SK-N-SH (cell line): Measurements from ENCODE around the gene LCN6. TPM values are rescaled to one million over a fixed set of nuclear protein-coding genes. Genes with fewer than 3 reads are reported as not detected.

Experiments used
- CTCF ChIA-PET: fragments of 300-600, 350-600 bp; formaldehyde crosslinking; extraction: SDS; loops from one replicate; lab custom pipeline; 2021; lab: Yijun Ruan, JAX
- POLR2A ChIA-PET: fragments of 350-600 bp; sonication (Branson Sonifier 250); formaldehyde crosslinking; extraction: SDS; loops from one replicate; lab custom pipeline; 2020; ENCODE audit warnings: antibody characterized with exemption, inconsistent platforms; lab: Yijun Ruan, JAX
- DNase-seq: peaks from one replicate; pipeline ENCODE4 v3.0.0; 2012
- H2AFZ ChIP-seq: fragments of 200-600 bp; sonication (generic); 2 replicates; pipeline ENCODE4 v1.8.1; 2016; ENCODE audit warnings: antibody characterized with exemption, mild to moderate bottlenecking, low read depth
- H3F3A ChIP-seq: fragments of 200-600 bp; sonication (generic); replicated peaks from 2 replicates; pipeline ENCODE3; 2016; ENCODE audit warnings: antibody characterized with exemption, mild to moderate bottlenecking; ENCODE audit not compliant: insufficient read depth
- H3K27ac ChIP-seq, 2 experiments: fragments of 200-500 bp in 1 of 2; fragments of 200-600 bp in 1 of 2; sonication (Bioruptor generic) in 1 of 2; sonication (generic), shearing (Covaris generic) in 1 of 2; 2 replicates each; pipeline versions ENCODE4 v1.5.1 to v1.6.1; 2014 to 2016; ENCODE audit warnings: low read depth in 2 of 2, inconsistent platforms in 1 of 2, low read length in 1 of 2, mild to moderate bottlenecking in 1 of 2, mixed read lengths in 1 of 2
- H3K27me3 ChIP-seq: fragments of 200-600 bp; sonication (generic), shearing (Covaris generic); 2 replicates; pipeline ENCODE4 v1.6.1; 2016; ENCODE audit warnings: mixed run types; ENCODE audit not compliant: insufficient read depth
- H3K36me3 ChIP-seq, 2 experiments: fragments of 200-500 bp in 1 of 2; fragments of 200-600 bp in 1 of 2; sonication (Bioruptor generic) in 1 of 2; sonication (generic) in 1 of 2; replicated peaks in 1 of 2; 2 replicates each; pipeline versions ENCODE3 to v1.5.1; 2014 to 2016; ENCODE audit warnings: low read length in 1 of 2, mild to moderate bottlenecking in 1 of 2; ENCODE audit not compliant: insufficient read depth in 2 of 2, control insufficient read depth in 1 of 2
- H3K4me1 ChIP-seq, 2 experiments: fragments of 200-500 bp in 1 of 2; fragments of 200-600 bp in 1 of 2; sonication (Bioruptor generic) in 1 of 2; sonication (generic), shearing (Covaris generic) in 1 of 2; 2 replicates each; pipeline versions ENCODE4 v1.5.1 to v1.6.1; 2014 to 2016; ENCODE audit warnings: low read depth in 1 of 2, low read length in 1 of 2, mixed run types in 1 of 2; ENCODE audit not compliant: insufficient read depth in 2 of 2, control insufficient read depth in 1 of 2
- H3K4me2 ChIP-seq: fragments of 200-600 bp; sonication (generic), shearing (Covaris generic); 2 replicates; pipeline ENCODE4 v1.6.1; 2017; ENCODE audit warnings: mixed run types
- H3K4me3 ChIP-seq, 2 experiments: fragments of 200-500 bp in 1 of 2; fragments of 200-600 bp in 1 of 2; sonication (Bioruptor generic) in 1 of 2; sonication (generic), shearing (Covaris generic) in 1 of 2; 2 replicates each; pipeline versions ENCODE4 v1.5.1 to v1.8.1; 2014 to 2016; ENCODE audit warnings: low read depth in 2 of 2, inconsistent platforms in 1 of 2, low read length in 1 of 2, mild to moderate bottlenecking in 1 of 2, mixed read lengths in 1 of 2, moderate library complexity in 1 of 2
- H3K79me2 ChIP-seq: fragments of 200-600 bp; sonication (generic); 2 replicates; pipeline ENCODE4 v1.8.1; 2017; ENCODE audit warnings: mild to moderate bottlenecking; ENCODE audit not compliant: insufficient read depth
- H3K9ac ChIP-seq: fragments of 200-600 bp; sonication (generic); 2 replicates; pipeline ENCODE4 v1.6.1; 2017; ENCODE audit warnings: mixed run types
- H3K9me2 ChIP-seq: fragments of 200-600 bp; sonication (generic); 2 replicates; pipeline ENCODE4 v1.6.1; 2017; ENCODE audit warnings: mixed run types
- H3K9me3 ChIP-seq: fragments of 200-600 bp; sonication (generic); 2 replicates; pipeline ENCODE4 v1.6.1; 2017; ENCODE audit warnings: mixed run types, mild to moderate bottlenecking, moderate library complexity
- H4K20me1 ChIP-seq: fragments of 200-600 bp; sonication (generic); 2 replicates; pipeline ENCODE4 v1.6.1; 2017; ENCODE audit warnings: mild to moderate bottlenecking, mixed run types; ENCODE audit not compliant: insufficient read depth
- CHD2 ChIP-seq: fragments of 150-350 bp; IDR thresholded peaks from 2 replicates; pipeline ENCODE4 v1.6.1; 2018; ENCODE audit warnings: low read length; ENCODE audit not compliant: partially characterized antibody
- EP300 ChIP-seq, 2 experiments: IDR thresholded peaks; 2 replicates each; pipeline versions ENCODE4 v1.4.0 to v1.6.1; 2012; ENCODE audit warnings: borderline replicate concordance in 1 of 2, low read depth in 1 of 2, low read length in 1 of 2
- FOSL2 ChIP-seq: IDR thresholded peaks from 2 replicates; pipeline ENCODE4 v1.4.0; 2012; ENCODE audit warnings: low read depth, mild to moderate bottlenecking, moderate library complexity, borderline replicate concordance
- FOXJ3 ChIP-seq: sonication (generic); formaldehyde crosslinking; IDR thresholded peaks from 2 replicates; pipeline ENCODE4 v1.5.1; 2020; ENCODE audit warnings: mild to moderate bottlenecking, missing genetic modification reagents
- FOXM1 ChIP-seq: IDR thresholded peaks from 2 replicates; pipeline ENCODE4 v1.4.0; 2012; ENCODE audit warnings: low read depth, mild to moderate bottlenecking
- JUND ChIP-seq: IDR thresholded peaks from 2 replicates; pipeline ENCODE4 v1.4.0; 2012
- MEF2A ChIP-seq: IDR thresholded peaks from 2 replicates; pipeline ENCODE4 v1.4.0; 2012; ENCODE audit warnings: low read depth, borderline replicate concordance
- MXI1 ChIP-seq: IDR thresholded peaks from 2 replicates; pipeline ENCODE4 v1.6.1; 2012; ENCODE audit warnings: mild to moderate bottlenecking, low read depth, low read length, improper control_type of control experiment
- NFIC ChIP-seq: IDR thresholded peaks from 2 replicates; pipeline ENCODE4 v1.4.0; 2012; ENCODE audit warnings: borderline replicate concordance
- POLR2AphosphoS5 ChIP-seq: IDR thresholded peaks from 2 replicates; pipeline ENCODE4 v1.6.1; 2012; ENCODE audit warnings: low read depth, low read length
- RCOR1 ChIP-seq: fragments of 150-350 bp; IDR thresholded peaks from 2 replicates; pipeline ENCODE4 v1.6.1; 2017; ENCODE audit warnings: antibody characterized with exemption, low read length
- REST ChIP-seq: IDR thresholded peaks from 2 replicates; pipeline ENCODE4 v1.6.1; 2012; ENCODE audit warnings: mild to moderate bottlenecking, low read depth, low read length, moderate library complexity
- RFX5 ChIP-seq: IDR thresholded peaks from 2 replicates; pipeline ENCODE4 v1.6.1; 2012; ENCODE audit warnings: mild to moderate bottlenecking, improper control_type of control experiment, low read length
- RXRA ChIP-seq: IDR thresholded peaks from 2 replicates; pipeline ENCODE4 v1.4.0; 2012; ENCODE audit warnings: low read depth, mild to moderate bottlenecking, borderline replicate concordance
- SMC3 ChIP-seq: IDR thresholded peaks from 2 replicates; pipeline ENCODE4 v1.6.1; 2012; ENCODE audit warnings: low read depth, low read length, improper control_type of control experiment
- TAF1 ChIP-seq: IDR thresholded peaks from 2 replicates; pipeline ENCODE4 v1.6.1; 2012; ENCODE audit warnings: low read depth, mild to moderate bottlenecking, low read length, moderate library complexity, borderline replicate concordance
- TCF12 ChIP-seq: IDR thresholded peaks from 2 replicates; pipeline ENCODE4 v1.4.0; 2012
- USF2 ChIP-seq: fragments of 150-350 bp; IDR thresholded peaks from 2 replicates; pipeline ENCODE4 v1.6.1; 2017; ENCODE audit warnings: antibody characterized with exemption, low read length, low read depth, borderline replicate concordance
- WGBS: methylation state at CpG from one replicate; pipeline ENCODE4 v1.1.6; 2017; ENCODE audit warnings: low lambda C conversion rate; 5-methylcytosine and 5-hydroxymethylcytosine counted together
- polyA plus RNA-seq, 3 experiments: library from polyadenylated mRNA; depleted of rRNA; stranded (reverse); fragments of >200 nt; gene quantifications; 2 replicates each; pipeline ENCODE4 v1.2.3, GENCODE V29; 2012
- TF ChIP-seq, protein P1 (sequence below): IDR thresholded peaks from 2 replicates; pipeline ENCODE4 v1.4.0; 2012; ENCODE audit warnings: low read depth, borderline replicate concordance
- TF ChIP-seq, protein P2 (sequence below): IDR thresholded peaks from 2 replicates; pipeline ENCODE4 v1.4.0; 2012; ENCODE audit warnings: low read depth
- TF ChIP-seq, protein P3 (sequence below): IDR thresholded peaks from 2 replicates; pipeline ENCODE4 v1.4.0; 2012; ENCODE audit warnings: low read depth, borderline replicate concordance

LCN6 gene
- polyA plus RNA-seq, 1 of the 3 experiments (the other 2 are of a cell fraction), result not detected

GRCh38 chr9:136796238-136796774 lies 48.0 kb upstream of the LCN6 start, which contains the start of gene CCDC183 (continued):
- TF ChIP-seq, protein P1, sequence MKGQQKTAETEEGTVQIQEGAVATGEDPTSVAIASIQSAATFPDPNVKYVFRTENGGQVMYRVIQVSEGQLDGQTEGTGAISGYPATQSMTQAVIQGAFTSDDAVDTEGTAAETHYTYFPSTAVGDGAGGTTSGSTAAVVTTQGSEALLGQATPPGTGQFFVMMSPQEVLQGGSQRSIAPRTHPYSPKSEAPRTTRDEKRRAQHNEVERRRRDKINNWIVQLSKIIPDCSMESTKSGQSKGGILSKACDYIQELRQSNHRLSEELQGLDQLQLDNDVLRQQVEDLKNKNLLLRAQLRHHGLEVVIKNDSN, result no peak
- TF ChIP-seq SMC3, result no peak
- no peak for TF ChIP-seq RXRA
- TF ChIP-seq EP300 (IDR thresholded peaks at IDR 0.05; ENCODE audit: borderline replicate concordance in 1 of 2, low read depth in 1 of 2, low read length in 1 of 2), result no peak

GRCh38 chr9:136795000-136795348 lies 46.6 kb upstream of the LCN6 start:
- H3K4me3 ChIP-seq, result no peak overlapping the region
- H3K9me3 ChIP-seq, result no peaks in the 10 kb centered on the region
- H3K79me2 ChIP-seq, result peaks cover 11% of the 10 kb centered on the region
- H4K20me1 ChIP-seq, result peaks cover 5% of the 10 kb centered on the region; the same call in 1 of the 2 replicates
- WGBS, result 89% methylated on average over 6 of the region's 6 CpGs
- H3K4me1 ChIP-seq, result peaks cover 6 to 54% of the 10 kb centered on the region in 2 experiments
- H2AFZ ChIP-seq, result no peak overlapping the region
- peaks cover 14% of the 10 kb centered on the region for H3F3A ChIP-seq
- H3K36me3 ChIP-seq, result peaks cover 0 to 9% of the 10 kb centered on the region in 2 experiments
- no peak overlapping the region for H3K27ac ChIP-seq
- TF ChIP-seq FOXM1 (no peak), TCF12 (no peak), FOSL2 (no peak), NFIC (no peak), RXRA (no peak), RCOR1 (no peak), USF2 (no peak), TAF1 (no peak), RFX5 (no peak), POLR2AphosphoS5 (no peak), MXI1 (no peak), CHD2 (no peak), REST (no peak), FOXJ3 (CRISPR knock-in tag) (no peak), JUND (no peak), MEF2A (no peak), EP300 (IDR thresholded peaks at IDR 0.05; ENCODE audit: borderline replicate concordance in 1 of 2, low read depth in 1 of 2, low read length in 1 of 2) (no peak)
- TF ChIP-seq, protein P2, sequence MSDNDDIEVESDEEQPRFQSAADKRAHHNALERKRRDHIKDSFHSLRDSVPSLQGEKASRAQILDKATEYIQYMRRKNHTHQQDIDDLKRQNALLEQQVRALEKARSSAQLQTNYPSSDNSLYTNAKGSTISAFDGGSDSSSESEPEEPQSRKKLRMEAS, result no peak
- TF ChIP-seq, protein P3, sequence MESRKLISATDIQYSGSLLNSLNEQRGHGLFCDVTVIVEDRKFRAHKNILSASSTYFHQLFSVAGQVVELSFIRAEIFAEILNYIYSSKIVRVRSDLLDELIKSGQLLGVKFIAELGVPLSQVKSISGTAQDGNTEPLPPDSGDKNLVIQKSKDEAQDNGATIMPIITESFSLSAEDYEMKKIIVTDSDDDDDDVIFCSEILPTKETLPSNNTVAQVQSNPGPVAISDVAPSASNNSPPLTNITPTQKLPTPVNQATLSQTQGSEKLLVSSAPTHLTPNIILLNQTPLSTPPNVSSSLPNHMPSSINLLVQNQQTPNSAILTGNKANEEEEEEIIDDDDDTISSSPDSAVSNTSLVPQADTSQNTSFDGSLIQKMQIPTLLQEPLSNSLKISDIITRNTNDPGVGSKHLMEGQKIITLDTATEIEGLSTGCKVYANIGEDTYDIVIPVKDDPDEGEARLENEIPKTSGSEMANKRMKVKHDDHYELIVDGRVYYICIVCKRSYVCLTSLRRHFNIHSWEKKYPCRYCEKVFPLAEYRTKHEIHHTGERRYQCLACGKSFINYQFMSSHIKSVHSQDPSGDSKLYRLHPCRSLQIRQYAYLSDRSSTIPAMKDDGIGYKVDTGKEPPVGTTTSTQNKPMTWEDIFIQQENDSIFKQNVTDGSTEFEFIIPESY, result no peak
- TF ChIP-seq, all 33 proteins: peak for 0
- no peak for DNase-seq
- no peaks in the 10 kb centered on the region for H3K9me2 ChIP-seq
- H3K4me2 ChIP-seq, result no peak overlapping the region
- no peak overlapping the region for H3K9ac ChIP-seq
- ChIA-PET POLR2A (no interaction called here), CTCF (interaction anchor here (1.1 to 5.0 kb wide), 3 partner anchors 35 to 240 kb away, joined by 4 to 36 read pairs (median 4); partner anchors contain the start of gene AJM1)
- no peaks in the 10 kb centered on the region for H3K27me3 ChIP-seq
